NCI-H128 (cell line): ENCODE measurements around the gene FLT3LG.

Source experiments
- DNase-seq: peaks from one replicate; lab custom pipeline; 2025; ENCODE audit not compliant: unreplicated experiment; lab: John Stamatoyannopoulos, UW

FLT3LG gene

GRCh38 chr19:49473868-49474541 lies at the start of gene FLT3LG:
FLT3LG (plus strand) TSS chr19:49474215; CDS start chr19:49474640, 425 bp downstream.
- DNase-seq = no peak

GRCh38 chr19:49425178-49425577 lies 48.8 kb upstream of the FLT3LG start, which contains the start of gene GFY:
GFY (plus strand) TSS chr19:49425388; CDS start chr19:49426431, 1,043 bp downstream.
- no peak for DNase-seq

GRCh38 chr19:49425922-49426592 lies 48.0 kb upstream of the FLT3LG start:
- peak; percentile 8 for DNase-seq

GRCh38 chr19:49427339-49427738 lies 46.7 kb upstream of the FLT3LG start:
- no peak for DNase-seq

- DNase-seq = peak; percentile 6
Observed at GRCh38 chr19:49427855-49428546, 46.0 kb upstream of the FLT3LG start.

GRCh38 chr19:49428547-49429451 lies 45.2 kb upstream of the FLT3LG start:
- no peak for DNase-seq

- no peak for DNase-seq
Observed at GRCh38 chr19:49430172-49430677, 43.8 kb upstream of the FLT3LG start.

GRCh38 chr19:49430678-49431329 lies 43.2 kb upstream of the FLT3LG start:
- no peak for DNase-seq

- no peak for DNase-seq
Observed at GRCh38 chr19:49431330-49431749, 42.7 kb upstream of the FLT3LG start.

GRCh38 chr19:49432141-49433073 lies 41.6 kb upstream of the FLT3LG start:
- DNase-seq = no peak

- no peak for DNase-seq
Observed at GRCh38 chr19:49433240-49433901, 40.6 kb upstream of the FLT3LG start.

- no peak for DNase-seq
Observed at GRCh38 chr19:49434907-49435583, 39.0 kb upstream of the FLT3LG start.

GRCh38 chr19:49435670-49436069 lies 38.3 kb upstream of the FLT3LG start:
- DNase-seq = no peak

GRCh38 chr19:49436381-49437017 lies 37.5 kb upstream of the FLT3LG start:
- DNase-seq = no peak

- DNase-seq = no peak
Observed at GRCh38 chr19:49437231-49437630, 36.8 kb upstream of the FLT3LG start.

GRCh38 chr19:49438261-49438660 lies 35.8 kb upstream of the FLT3LG start:
- DNase-seq = no peak

GRCh38 chr19:49439836-49440235 lies 34.2 kb upstream of the FLT3LG start:
- DNase-seq = no peak
